DMS 273 (cell line): ENCODE measurements around the gene THSD8.

Source experiments
- DNase-seq: peaks from one replicate; lab custom pipeline; 2025; ENCODE audit not compliant: unreplicated experiment; lab: John Stamatoyannopoulos, UW

THSD8 gene

GRCh38 chr19:12801466-12802266, at the start of gene THSD8, which contains the start of gene PRDX2:
TSS of gene THSD8 (plus strand) at chr19:12802069. CDS start at chr19:12802072, 3 bp downstream.
TSS of gene PRDX2 (minus strand) at chr19:12801800. CDS start at chr19:12801261, 539 bp downstream.
- peak; percentile 95 for DNase-seq

DNA sequence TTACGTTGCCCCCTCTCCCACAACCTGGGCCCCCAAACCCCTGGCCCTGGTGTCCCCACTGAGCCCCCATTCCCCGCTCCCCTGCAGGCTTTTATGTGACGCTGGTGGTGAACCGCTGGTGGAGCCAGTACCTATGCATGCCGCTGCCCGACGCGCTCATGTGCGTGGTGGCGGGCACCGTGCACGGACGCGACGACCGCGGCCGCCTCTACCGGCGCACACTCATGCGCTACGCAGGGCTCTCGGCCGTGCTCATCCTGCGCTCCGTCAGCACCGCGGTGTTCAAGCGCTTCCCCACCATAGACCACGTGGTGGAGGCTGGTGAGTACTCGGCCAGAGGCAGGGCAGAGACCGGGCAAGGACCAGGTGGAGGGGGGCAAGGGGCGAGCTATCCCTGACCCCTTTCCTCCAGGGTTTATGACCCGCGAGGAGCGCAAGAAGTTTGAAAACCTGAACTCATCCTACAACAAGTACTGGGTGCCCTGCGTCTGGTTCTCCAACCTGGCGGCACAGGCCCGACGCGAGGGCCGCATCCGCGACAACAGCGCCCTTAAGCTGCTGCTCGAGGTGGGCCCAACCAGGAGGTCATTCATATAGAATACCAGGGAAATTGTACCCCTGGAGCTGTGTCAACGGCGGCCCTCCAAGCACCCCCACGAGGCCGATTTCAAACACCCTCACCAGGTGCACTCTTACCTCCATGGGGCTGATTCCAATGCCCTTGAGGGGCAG, 47.2 kb upstream of the THSD8 start:
- DNase-seq = no peak

DNA sequence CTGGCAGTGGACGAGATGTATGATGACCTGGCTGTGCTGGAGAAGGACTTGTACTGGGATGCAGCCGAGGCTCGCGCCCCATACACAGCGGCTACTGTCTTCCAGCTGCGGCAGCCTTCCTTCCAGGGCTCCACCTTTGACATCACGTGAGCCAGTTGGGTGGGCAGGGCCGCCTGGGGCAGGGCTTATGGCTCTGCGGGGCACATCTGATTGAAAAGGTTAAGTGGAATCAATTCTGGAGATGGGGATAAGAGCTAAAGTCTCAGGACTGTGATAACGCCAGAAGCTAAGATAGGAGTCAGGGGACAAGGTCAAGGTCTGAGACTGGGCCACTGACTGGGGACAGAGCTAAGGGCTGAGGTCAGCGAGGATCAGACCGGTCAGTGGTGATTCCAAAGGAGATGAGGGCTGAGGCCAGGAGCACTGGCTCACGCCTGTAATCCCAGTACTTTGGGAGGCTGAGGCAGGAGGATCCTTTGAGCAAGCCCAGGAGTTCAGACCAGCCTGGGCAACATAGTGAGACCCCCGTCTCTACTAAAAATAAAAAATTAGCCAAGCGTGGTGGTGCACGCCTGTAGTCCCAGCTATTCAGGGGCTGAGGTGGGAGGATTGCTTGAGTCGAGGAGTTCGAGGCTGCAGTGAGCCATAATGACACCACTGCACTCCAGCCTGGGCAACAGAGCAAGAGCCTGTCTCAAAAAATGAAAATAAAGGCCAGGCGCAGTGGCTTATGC, 45.6 kb upstream of the THSD8 start:
- no peak for DNase-seq

DNA sequence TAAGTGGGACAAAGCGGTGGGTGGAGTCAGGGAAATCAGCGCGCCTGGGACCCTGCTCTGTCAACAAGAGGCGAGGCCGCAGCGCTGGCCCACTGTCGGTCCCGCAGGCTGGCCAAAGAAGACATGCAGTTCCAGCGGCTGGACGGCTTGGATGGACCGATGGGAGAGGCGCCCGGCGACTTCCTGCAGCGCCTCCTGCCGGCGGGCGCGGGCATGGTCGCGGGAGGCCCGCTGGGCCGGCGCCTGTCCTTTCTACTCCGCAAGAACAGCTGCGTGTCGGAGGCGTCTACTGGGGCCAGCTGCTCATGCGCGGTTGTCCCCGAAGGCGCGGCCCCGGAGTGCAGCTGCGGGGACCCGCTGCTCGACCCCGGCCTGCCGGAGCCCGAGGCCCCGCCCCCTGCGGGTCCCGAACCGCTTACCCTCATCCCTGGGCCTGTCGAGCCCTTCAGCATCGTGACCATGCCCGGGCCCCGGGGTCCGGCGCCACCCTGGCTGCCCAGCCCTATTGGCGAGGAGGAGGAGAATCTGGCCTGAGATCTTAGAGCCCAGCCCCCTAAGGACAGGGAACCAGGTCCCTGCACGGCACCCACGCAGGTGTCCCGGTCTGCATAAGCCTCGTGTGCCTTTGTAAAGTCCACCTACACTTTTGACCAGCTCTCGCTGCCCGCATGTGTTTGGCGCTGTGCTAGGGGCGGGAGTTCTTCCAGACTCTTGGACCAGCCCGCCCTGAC, 44.2 kb upstream of the THSD8 start:
- DNase-seq = peak; percentile 91

DNA sequence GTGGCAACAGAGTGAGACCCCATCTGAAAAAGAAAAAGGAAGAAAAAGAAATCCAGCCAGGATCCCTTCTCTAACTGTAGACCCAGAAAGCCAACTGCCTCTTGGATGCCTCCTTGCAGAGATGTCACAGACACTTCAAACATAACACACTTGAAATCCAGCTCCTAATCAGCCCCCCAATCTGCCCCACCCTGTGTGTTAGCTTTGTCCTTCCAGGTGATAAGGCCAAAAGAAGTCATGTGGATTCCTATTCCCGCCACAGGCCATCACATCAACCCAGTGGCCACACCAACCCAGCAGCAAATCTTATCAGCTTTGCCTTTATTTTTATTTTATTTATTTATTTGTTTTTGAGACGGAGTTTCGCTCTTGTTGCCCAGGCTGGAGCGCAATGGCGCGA, 42.2 kb upstream of the THSD8 start:
- DNase-seq = no peak

DNA sequence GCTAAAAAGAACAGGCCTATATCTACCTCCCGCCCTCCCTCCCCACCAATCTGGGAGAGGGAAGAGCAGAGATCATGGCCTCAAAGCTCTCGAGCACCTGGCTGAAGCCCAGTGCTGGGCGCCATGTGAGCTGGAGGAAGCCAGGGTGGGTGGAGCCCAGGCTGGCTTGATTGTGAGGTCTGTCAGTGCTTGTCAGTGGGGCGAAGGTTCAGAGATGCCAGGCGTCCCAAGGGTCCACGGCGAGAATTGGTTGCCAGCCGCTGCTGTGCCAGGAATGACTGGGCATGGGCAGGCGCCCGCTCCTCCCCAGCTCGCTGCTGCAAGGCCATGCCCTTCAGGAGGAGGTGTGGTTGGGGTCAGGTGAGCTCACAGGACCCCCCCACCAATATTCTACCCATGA, 38.8 kb upstream of the THSD8 start:
- no peak for DNase-seq

- DNase-seq = no peak
Measured at GRCh38 chr19:12764698-12765097, 37.2 kb upstream of the THSD8 start.

DNA sequence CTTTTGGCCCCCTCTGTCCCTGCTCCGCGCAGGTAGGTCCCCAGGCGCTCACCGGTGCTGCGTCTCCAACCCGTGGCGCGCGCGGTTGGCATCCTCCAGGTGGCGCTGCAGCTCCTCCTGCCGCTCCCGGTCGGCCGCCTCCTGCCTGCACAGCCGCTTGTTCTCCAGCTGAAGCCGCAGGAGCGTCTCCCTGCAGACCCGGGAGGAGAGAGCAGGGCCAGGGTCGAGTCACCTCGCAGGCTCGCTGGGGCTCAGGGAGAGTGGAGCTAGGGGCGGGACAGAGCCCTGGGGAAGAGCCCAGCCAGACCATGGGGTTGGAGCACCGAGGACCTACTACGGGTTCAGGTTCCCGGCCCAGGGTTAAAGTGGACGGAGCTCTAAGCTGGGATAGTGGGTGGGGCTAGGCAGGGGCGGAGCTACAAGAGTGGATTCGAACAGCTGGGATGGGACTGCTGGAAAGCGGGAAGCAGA, 35.8 kb upstream of the THSD8 start:
- DNase-seq = peak; percentile 79

- DNase-seq = no peak
Measured at GRCh38 chr19:12767150-12767549, 34.7 kb upstream of the THSD8 start.

DNA sequence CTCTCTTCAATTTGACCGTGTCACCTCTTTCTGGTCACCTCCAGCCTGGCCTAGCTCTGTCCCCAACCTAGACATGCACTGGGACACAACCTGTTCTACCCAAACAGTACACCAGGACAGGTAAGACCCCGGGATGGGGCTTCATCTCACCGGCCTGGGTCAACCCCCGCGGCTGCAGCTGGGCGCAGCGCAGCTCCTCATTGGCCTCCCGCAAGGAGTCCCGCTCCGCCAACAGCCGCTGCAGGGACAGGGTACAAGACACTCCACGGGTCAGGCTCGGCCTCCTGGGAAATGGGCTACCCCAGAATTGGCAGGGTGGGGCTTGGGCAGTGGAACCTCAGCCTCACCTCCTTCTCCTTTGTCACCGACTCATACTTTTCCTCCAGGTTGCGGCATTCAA, 34.2 kb upstream of the THSD8 start:
- no peak for DNase-seq

GRCh38 chr19:12769689-12770088, 32.2 kb upstream of the THSD8 start:
- DNase-seq = no peak

DNA sequence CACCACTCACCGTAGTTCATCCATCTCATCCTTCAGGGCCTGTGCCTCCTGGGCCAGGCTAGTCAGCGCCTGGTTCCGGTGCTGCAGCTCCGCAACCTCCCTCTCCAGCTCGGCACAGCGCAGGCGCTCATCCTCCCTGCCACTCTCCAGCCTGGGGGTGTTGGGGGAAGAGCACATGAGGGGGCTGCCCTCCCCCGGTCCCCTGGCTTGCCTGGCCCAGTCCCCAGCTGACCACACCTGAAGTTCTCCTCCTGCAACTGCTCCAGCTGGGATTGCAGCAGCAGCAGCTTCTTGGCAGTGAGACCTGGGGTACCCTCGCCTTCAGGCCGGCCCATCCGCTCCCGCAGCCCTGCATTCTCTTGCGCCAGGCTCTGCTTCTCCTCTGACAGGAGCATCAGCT, 30.9 kb upstream of the THSD8 start:
- DNase-seq = no peak

DNA sequence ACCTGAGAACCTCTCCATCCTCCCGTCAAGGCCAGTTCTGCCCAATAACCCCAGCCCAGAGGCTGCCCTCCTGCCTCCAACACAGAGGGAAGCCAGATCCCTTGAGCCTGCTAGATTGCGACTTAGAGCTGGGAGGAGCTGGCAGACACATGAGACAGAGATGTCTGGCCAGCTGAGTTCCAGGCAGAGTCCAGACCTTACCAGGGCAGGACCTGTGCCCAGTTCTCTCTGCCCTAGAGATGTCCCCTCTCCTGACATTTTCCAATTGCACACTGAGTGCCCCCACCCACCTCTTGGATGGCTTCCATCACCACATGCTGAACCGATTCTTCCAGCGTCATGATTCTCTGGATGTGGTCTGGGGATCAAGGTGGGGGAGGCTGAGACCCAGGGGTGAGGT, 29.5 kb upstream of the THSD8 start:
- no peak for DNase-seq

- DNase-seq = peak; percentile 47
Measured at GRCh38 chr19:12773571-12773970, 28.3 kb upstream of the THSD8 start.

DNA sequence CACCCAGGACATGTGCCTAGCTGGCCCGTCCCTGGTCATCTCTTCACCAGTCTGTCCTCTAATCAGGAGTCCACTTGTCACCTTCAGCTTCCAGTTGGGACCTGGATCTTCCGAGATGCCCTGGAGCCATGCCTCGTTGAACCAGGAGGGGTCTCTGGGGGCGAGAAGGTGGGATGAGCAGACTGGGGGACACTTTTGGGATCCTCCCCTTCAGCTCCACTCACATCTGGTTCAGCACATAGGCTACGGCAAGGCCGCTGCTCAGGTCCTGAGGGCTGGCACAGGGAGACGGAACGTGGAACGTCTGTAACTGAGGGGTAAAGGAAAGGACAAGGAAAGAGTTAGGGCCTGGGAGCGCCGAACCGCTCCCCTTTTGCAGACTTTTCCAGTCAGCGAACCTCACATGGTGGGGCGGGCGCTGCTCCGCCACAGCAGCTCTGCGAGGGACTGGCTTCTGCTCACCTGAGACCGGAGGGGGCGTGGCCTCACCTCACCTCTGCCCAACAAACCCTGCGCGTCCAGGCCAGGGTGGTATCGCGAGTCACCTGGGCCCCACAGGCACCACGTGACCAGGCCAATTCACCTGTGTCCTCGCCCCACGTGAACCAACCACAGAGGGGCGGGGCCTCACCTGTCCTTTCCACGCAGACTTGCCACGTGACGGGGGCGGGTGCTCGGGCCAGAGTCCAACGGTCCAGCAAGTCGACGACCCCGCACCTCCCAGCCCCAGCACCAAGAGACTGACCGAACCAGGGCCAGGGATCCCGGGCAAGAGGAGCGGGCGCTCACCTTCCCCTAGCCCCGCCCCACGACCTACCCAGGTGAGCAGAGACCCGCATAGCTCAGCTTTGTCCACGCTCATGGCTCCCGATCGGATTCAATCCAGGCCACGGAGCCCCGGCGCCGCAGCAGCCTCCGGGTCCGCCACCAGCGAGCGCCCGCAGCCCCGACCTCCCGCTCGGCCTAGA, 27.0 kb upstream of the THSD8 start, which contains the start of gene HOOK2:
HOOK2 (minus strand) TSS at position 965 of the 968 bp plus-strand sequence; CDS start at position 862, 103 bp downstream.
- no peak for DNase-seq

- DNase-seq = peak; percentile 96
Measured at GRCh38 chr19:12777217-12778016, 24.5 kb upstream of the THSD8 start.

DNA sequence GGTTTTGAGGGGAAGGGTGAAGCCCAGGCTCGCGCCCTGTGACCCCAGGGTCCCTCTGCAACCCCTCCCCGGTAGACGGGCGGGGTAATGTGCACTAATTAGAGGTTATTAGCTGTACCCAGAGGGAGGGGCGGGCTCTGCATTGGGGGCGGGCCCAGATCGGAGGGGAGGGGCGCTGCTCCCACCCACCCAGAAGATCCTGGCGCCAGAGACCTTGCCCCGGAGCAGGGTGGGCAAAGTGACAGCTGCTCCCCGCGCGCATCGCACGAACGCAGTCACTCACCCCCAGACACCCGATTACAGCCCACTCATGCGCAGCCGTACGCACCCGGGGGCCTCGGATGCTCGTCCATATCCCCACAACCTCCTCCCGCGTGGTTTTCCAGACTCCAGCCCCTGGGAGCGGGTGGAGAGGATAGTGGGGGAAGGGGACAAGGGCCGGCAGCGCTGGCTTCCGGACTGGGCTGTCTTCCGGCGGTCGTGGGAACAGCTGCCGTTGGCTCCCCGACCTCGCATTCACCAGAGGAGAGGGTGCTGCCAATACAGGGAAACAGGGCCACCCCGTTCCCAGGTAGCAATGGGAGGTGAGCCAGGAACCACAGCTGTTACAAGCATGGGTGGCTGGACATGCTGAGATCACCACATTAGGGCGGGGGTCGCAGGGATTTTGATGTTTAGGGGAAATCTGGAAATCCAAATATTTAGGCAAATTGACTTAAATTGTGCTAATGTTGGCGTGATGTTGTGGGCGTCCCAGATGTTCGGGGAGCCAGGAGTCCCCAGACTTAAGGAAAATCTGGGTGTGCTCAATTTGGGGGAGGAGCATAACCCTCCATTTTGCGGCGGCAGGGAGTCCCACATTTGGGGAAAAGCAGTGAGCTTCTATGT, 23.6 kb upstream of the THSD8 start:
- DNase-seq = peak; percentile 92

DNA sequence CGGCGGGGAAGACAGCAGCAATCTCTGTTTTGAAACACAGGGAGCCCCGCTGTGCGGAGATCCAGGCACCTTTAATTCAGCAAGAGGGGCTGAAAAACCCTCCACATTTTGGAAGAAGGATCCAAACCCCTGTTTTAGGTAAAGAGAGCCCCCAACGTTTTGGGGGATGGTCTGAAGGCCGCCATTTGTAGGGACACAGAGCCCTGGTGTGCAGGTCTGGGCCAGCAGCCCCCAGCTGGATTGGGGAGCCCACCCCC, 23.0 kb upstream of the THSD8 start:
- DNase-seq = no peak
